Activated effector memory CD4-positive, alpha-beta T cell treated with anti-CD3 and anti-CD28 coated beads, Interleukin-2, amount 50 U/mL, for 16 hours (primary cell): ENCODE data around the gene TTLL5.

Source experiments
- DNase-seq: peaks from one replicate; pipeline ENCODE4 v3.0.0-alpha.2; 2020

TTLL5 gene, protein sequence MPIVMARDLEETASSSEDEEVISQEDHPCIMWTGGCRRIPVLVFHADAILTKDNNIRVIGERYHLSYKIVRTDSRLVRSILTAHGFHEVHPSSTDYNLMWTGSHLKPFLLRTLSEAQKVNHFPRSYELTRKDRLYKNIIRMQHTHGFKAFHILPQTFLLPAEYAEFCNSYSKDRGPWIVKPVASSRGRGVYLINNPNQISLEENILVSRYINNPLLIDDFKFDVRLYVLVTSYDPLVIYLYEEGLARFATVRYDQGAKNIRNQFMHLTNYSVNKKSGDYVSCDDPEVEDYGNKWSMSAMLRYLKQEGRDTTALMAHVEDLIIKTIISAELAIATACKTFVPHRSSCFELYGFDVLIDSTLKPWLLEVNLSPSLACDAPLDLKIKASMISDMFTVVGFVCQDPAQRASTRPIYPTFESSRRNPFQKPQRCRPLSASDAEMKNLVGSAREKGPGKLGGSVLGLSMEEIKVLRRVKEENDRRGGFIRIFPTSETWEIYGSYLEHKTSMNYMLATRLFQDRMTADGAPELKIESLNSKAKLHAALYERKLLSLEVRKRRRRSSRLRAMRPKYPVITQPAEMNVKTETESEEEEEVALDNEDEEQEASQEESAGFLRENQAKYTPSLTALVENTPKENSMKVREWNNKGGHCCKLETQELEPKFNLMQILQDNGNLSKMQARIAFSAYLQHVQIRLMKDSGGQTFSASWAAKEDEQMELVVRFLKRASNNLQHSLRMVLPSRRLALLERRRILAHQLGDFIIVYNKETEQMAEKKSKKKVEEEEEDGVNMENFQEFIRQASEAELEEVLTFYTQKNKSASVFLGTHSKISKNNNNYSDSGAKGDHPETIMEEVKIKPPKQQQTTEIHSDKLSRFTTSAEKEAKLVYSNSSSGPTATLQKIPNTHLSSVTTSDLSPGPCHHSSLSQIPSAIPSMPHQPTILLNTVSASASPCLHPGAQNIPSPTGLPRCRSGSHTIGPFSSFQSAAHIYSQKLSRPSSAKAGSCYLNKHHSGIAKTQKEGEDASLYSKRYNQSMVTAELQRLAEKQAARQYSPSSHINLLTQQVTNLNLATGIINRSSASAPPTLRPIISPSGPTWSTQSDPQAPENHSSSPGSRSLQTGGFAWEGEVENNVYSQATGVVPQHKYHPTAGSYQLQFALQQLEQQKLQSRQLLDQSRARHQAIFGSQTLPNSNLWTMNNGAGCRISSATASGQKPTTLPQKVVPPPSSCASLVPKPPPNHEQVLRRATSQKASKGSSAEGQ (N-terminal part only)

DNA sequence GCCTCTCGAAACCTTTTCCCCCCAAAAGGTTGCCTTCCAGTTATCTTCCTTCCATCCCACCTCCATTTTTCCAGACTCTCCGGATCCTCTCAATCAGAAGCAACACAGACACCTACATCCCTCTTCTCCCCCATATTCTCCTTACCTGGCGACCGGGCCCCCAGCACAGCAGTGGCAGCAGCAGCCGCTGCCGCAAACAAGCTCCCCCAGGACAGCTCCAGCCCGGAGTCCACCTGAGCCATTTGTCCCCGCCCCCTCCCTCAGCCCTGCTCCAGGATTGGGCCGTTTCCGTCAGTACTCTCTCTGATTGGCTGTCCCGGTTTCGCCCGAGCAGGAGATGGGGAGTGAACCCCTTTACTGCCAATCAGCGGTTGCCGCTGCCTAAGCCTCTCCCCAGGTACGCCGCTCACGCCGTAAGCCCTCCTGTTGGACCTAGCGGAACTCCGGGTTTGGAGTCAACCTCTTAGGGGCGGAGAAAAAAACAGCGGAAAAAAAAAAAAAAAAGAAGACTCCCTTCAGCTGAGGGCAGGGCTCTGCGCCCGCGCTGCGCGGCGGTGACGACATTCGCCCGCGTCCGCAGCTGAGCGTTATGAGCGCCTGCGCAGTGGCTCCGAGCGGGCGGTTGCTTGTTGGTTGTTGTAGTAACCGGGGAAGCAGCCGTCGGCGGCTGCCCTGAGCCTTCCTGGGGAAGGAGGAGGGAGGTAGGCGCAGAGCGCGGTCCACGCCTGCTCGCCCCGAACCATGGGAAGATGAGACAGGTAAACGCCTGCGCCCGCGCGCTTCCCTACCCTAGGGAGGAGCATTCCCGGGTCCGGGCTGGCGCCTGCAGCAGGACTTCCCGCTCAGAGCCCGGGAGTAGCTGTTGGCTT is at the start of gene TTLL5, which contains the start of gene ERG28:
TSS of gene TTLL5 (plus strand) at position 617 of the 869 bp plus-strand sequence. CDS start 1,904 bp downstream, outside the sequence.
TSS of gene ERG28 (minus strand) at position 247 of the 869 bp plus-strand sequence. CDS start 3,374 bp downstream, outside the sequence.
- DNase-seq = peak; percentile 99

DNA sequence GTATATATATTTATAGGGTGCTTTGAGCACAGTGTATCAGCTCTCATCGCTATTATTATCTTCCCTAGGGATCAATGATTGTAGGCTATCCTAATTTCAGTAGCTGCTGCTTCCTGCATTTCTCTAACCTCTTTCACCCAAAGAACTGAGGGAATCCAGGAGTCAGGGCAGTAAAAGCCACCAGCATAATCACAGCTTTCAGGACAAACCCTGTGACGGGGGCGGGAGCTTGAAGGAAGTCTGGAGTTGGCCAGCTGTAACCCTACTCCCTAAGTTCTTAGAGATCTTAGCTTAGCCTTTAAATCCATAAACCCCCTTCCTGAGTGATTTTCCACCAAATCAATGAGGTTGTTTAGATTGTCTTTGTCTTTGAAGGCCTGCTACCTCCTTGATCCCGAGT is 48.9 kb upstream of the TTLL5 start:
- DNase-seq = no peak

DNA sequence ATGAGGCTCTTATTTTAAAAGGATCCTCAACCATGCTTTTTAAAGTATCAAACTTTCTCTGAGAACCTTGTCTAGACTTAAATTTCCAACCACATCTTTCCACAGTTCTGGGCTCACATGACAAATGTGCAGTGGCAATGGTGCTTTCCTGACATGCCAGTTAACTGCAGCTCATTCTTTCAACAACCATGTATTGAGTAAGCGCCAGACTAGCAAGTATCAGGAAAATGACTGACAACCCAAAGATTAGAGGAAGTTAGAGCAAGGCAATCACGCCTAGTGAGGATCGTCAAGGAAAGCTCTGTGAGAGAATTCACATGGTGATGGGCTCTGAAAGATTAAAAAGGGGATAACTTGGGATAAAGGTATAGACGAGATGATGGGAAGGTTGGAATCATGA is 46.9 kb upstream of the TTLL5 start:
- DNase-seq = no peak

DNA sequence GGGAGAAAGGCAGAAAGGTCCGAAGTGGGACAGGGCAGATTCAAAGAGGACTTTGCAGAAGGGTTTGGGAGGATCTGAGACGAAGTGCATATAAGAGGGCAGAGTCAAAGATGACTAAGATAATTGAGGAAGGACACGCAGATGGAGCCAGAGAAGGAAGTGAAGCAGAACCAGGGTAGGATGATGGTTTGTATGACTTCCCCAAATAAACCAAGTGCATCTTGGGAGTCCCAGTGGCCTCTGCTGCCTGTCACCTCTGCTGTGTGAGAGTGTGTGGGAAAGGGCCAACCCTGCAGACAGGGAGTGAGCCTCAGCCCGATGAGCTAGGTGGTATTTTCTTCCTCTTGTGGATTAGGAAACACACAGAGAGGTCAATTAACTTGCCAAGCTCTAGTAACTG is 45.8 kb upstream of the TTLL5 start:
- no peak for DNase-seq

DNA sequence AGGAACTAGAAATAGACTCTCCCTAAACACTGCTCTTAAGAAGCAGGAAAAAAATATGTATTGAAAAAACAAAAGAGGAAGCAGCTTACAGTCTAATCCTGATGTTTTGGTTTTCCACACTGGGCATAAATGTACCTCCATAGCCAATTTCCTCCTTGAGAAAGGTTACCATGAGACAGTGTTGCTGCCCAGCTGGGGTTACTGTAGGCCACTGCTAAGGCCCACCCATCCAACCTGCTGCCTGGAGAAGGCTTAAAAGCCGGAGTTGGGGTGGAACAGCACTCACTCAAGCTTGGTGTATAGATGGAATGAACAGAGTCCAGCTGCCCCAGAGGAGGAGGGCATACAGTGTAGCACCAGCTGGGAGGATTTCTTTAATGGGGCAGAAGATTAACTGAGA is 41.5 kb upstream of the TTLL5 start:
- no peak for DNase-seq

DNA sequence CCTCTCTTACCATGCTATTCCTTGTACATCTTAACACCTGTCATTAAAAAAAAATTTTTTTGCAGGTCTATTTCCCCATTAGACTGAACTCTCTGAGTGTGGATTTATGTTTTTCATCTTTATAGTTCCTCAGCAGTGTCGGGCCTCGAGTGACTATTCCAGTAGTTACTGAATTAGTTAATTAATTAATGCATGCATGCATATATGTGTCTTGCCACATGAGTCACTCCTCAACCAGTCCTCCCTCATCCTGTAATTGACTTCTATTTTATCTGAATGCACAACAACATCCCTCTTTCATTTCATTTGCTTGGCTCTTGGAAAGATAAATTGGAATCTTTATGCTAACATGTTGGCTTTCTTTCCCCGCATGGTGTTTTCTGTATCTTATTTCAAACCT is 36.0 kb upstream of the TTLL5 start:
- DNase-seq = no peak

DNA sequence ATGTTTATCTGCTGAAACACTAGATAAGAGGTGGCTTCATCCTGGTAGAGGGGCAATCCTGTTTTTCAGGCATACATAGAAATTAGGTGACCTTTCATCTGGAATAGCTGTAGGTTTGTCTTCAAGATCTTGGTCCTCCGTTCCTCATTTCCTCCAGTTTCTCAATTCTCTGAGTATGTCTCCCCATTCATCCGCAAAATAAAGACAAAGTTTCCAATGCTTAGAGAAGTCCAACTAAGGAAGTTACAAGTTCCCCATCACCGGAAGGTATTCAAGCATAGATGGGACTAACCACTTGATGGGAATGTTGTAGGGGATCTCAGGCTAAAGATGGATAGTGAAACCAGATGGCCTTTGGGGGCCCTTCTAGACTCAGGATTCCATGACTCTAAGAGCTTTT is 34.6 kb upstream of the TTLL5 start:
- no peak for DNase-seq

DNA sequence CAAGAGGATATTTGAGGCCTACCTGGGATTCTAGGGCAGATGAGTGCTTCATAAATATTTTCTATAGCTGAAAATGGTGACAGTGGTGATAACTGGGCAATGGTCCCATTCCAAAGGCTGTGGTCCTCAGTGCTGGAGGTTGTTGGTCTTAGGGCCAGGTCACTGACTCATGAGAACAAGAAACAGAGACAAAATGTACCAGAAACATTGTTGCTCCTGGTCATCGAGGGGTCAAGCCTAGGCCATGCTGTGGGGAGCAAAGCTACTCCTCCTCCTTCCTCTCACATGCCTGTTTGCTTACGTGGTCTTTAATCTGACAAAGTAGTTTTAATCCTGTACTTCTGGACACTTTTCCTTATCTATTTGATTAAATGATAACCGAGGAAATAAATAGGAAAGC is 34.2 kb upstream of the TTLL5 start:
- no peak for DNase-seq

DNA sequence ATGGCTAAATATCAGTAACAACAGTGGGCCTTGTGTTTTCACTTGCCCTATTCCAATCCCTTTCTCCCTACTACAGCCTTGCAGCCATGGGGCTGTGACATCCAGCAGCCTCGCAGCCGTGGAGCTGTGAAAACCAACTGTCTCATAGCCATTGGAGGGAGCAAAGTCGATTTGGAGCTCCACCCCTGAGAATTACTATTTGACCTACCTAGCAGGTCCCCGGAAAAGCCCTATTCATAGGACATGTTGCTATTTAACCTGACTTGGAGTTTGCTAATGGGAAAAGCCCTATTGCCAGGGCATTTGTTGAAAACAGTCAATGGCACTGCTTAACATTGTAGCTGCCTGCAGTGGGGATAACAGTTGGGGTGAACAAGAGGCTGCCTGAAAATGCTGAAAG is 33.6 kb upstream of the TTLL5 start:
- no peak for DNase-seq

DNA sequence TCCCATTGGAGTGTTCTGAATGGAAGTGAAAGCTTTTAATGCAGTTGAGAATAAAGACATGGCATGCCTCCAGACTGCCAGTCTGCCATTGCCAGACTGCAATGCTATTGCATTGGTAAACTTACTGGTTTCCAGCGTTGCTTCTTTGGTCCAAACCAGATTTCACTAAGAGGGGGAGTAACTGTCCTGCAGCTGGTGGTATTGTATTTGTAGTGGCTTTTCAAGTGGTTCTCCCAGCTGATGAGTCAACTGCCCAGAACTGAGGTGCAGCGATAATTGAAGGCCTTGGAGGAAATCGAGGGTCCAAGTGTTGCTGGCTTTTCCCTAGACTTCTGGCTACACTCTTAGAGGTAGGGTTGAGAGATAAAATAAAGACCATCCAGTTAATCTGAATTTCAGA is 32.2 kb upstream of the TTLL5 start:
- no peak for DNase-seq

DNA sequence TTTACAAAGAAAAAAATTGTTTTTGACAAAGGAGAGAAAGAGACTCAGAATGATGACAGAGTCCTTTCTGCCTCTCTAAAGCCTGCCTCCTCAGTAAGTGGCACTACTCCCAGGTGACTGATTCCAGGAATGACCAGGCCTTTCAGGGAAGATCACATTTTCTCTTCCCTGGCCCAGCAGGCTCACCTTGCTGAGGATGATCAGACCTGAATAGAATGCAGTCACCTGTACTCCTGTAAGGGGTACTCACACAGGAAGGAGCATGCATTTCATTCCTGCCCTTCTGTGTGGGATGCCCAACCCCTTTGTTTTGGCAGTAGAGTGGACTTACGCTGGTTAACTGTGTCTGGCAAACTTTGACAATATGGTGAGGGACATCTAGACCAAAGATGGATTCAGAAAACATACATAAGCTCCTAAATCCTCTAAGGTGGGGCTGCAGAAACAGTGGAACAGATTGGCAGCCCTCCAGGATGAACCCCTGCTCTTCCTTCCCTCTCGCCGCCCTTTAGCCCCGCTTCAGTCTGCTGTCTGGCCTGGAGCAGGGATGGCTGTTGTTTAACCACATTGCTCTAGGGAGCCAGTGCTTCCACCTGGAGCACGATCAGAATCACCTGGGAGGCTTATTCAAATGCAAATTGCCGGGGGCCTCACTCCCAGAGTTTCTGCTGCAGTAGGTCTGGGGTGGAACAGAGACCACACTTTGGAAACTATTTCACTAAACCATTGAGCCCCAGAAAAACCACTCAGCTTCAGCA is 30.2 kb upstream of the TTLL5 start:
- no peak for DNase-seq

DNA sequence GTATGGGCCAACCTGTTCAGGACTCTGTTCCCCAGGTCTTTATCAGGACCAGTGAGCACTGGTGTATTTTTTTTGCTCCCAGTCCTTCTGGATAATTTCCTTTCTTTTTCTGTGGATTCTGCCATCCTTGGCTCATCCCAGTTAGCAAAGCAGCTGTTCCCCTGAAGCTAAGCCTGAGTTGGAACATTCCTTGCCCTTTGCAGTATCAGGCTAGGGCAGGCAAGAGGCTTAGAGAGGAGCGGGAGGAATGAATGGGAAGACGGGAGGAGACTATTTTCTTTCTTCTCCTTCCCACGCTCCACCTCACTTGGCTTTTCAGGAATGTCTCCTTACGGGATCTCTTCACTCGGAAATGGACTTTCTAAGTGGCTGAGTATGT is 29.6 kb upstream of the TTLL5 start:
- DNase-seq = no peak

DNA sequence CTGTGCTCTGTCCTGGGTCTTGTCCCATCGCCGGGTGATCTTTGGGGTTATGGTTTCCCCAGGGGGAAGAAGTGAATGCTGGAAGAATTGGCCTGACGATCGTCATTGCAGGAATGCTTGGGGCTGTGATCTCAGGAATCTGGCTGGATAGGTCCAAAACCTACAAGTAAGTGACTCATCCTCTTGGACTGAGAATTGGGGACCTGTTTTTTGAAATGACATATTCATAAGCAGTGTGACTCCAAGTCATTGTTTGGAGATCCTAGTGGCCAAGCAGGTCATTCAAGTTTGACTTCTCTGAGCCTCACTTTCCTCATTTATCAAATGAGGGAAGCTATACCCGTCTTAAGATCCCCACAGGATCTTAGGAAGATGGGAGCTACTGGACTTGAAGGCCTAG is 26.2 kb upstream of the TTLL5 start:
- DNase-seq = no peak

DNA sequence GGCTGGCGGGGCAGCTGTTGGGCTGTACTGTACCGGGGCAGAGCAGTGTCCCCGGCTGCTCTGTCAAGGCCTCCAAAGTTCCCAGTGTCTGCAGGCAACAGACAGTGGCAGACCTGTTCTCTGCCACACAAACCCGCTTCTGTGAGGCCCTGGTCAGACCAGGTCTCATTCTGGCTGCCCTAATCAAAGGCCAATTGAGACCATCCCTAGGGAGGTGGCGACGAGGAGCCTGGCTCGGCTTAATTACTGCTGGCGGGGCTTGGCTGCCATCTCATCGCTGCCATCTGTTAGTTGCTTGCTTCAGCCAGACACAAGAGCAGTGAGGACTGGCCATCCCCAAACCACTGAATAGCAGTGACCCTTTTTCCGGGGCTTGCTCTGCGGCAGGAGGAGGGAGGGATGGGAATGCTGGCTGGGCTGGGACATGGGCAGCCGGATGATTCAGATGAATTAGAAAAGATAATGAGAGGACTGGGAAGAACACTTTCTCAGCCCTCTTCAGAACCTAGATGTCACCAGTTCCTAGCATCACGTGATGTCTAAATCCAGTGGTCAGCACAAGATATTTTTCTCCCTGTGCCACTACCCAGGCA is 24.9 kb upstream of the TTLL5 start:
- no peak for DNase-seq

DNA sequence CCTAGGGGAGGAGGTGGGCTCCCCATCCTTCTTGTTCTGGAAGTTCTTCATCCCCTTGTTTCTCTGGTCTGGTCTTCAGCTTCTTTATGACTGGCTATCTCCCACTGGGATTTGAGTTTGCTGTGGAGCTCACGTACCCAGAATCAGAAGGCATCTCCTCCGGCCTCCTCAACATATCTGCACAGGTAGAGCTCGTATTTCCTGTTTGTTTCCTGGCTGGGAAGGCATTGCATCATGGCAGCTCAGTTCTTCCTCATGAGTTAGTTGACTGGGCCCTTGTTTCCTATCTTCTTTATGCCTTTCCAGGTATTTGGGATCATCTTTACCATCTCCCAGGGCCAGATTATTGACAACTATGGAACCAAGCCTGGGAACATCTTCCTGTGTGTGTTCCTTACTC is 20.2 kb upstream of the TTLL5 start:
- no peak for DNase-seq

DNA sequence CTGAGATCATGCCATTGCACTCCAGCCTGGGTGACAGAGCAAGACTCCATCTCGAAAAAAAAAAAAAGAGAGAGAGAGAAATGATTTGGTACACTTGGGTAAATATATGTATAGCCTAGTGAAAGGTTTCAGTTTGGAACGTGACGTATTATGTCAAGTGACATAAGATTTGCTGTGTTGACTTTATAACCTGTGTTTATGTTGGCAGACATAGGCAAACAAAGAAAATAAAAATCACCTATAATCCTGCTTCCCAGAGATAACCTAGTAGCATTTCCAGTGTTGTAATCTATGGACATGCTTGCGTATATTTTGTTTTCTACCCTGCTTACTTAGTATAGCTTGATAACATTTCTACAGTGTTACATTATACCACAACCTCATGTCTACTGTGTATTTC is 17.1 kb upstream of the TTLL5 start:
- no peak for DNase-seq

DNA sequence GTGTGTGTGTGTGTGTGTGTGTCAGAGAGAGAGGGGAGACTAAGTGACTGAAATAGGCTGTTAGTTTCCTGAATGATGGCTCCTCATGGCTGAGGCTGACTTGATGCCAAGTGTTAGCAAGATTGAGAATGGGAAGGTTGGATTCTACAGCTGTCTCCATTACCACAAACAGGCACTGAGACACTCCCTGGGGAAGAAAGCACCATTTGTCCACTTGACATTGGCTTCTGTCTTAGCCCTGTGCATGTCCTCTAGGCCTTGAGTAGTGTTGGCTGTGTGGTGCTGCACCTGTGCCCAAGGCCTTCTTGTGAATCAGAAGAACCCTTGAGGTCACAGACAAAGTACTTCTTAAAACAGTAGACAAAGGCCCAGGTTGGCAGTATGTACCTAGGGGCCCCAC is 16.0 kb upstream of the TTLL5 start:
- DNase-seq = no peak

DNA sequence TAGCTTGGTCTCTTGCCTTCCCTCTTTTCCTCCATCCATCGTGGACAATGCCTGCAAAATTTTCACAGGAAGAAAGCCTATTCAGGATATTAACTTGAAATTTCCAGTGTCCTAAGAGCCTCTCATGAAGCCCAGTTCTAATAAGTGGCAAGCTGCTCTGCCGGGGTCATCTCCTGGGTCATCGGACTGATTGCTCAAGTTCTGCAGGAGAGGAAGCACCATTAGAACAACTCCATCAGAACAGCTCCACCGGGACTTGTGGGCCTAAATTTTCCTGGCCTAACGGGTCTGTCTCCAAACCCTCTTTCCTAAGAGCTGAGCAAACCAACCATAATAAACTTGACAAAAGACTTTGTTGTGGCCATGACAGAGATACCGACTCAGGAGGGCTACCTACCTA is 14.3 kb upstream of the TTLL5 start:
- DNase-seq = no peak

DNA sequence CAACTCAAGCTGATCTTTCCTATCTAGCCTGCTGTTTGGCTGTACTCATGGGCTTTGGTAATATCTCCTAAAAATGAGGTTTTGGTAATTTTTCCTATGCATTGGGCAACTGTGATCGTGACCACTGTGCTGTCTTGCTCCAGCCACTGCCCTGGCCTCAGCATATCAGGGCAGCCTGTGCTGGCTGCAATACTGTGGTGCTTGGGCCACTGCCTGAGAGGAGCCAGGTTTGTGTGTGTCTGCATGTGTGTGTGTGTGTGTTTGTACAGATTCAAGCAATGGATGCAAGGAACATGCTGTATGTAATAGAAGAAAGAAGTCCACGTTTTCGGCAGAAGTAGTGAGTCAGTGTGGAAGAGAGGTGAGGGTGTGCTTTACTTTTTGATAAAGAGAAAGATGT is 13.4 kb upstream of the TTLL5 start:
- no peak for DNase-seq

DNA sequence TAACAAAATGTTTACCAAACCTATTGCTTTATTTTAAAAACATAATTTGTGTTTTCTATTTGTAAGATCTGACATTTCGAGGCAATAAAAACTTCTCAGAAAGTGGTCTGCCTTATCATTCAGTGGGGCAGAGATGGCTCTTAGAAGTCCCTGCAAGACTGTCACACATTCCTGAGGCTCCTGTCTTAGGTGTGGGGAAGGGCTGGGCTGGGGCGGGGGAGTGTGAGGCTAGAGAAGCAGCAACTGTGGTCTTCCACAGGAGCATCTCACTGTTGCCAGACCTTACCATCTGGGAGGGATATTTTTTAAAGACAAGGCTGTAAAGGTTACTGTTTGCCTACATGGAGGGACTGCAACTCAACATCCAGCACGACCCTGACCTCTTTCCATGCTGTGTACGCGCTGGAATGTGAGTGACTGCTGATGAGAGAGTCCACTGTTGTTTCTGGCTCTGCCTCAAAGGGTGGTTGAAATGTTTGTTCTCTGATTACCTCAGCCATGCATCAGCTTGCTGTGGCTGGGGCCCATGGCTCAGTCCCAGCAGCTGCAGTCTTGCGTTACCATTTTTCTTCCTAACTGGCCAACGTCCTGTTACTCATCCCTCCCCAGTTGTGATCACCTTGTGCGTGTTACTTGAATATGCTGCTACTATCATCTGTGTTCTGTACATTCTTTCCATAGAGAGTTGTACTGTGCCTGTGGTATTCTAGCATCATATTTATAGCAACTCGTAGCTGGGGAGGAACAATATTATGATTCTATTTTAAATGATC is 12.8 kb upstream of the TTLL5 start:
- no peak for DNase-seq
